Activated CD4-positive, alpha-beta T cell treated with anti-CD3 and anti-CD28 coated beads, Interleukin-2, amount 50 U/mL, for 4 hours (primary cell): ENCODE results near the gene CEP57.
"Not testable (repeated sequence)": the region's sequence is repeated elsewhere in the genome, so short reads cannot be mapped to it uniquely, and the experiment has no call there.

Experiments used
- DNase-seq, 2 experiments: peaks; one replicate each; pipeline ENCODE4 v3.0.0-alpha.2; 2020

The CEP57 gene

DNA sequence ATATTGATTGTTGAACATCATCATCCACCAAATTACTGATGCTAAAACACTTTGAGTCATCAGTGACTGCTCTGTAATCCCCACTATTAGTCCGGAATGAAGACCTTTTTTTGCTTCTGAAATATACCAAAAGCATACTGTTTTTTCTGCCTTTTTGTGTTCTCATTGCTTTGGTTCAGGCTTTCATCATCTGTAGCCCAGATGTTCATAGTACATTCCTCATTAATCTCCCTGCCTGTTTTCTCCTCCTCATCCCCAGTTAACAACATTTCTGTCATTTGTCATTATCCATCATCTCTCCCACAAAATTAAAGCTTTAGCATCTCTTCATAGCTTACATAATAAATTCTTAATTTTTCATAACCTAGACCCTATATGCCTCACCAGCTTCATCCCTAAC is 9.2 kb downstream of the CEP57 start:
- no peak for DNase-seq

DNA sequence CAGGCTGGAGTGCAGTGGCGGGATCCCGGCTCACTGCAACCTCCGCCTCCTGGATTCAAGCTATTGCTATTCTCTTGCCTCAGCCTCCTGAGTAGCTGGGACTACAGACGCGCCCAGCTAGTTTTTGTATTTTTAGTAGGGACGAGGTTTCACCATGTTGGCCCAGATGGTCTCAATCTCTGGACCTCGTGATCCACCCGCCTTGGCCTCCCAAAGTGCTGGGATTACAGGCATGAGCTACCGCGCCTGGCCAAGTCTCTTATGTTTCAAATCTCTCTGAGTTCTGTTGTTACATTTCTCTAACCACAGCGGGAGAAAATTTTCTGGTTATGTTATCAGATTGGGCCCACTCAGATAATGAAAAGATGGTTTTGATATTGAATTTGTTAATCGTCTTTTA is 10.1 kb downstream of the CEP57 start:
- no peak for DNase-seq

DNA sequence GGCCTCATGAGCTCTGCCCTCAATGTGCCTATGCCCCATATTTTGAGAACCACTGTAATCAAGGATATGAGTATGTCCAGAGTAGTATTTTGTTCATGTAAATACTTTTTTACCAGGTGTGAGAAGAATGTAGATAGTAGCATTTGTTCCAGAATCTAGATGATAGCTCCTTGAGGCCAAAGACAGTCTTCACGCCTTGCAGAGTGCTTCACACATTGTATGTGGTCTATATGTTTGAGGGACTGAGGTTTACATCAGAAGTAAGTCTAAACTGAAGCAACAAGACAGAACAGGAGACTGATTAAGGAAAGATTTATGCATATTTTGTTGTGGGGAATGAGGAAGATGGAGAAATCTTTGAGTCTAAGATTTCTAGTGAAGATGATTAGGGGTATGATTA is 12.5 kb downstream of the CEP57 start:
- DNase-seq, result no peak

DNA sequence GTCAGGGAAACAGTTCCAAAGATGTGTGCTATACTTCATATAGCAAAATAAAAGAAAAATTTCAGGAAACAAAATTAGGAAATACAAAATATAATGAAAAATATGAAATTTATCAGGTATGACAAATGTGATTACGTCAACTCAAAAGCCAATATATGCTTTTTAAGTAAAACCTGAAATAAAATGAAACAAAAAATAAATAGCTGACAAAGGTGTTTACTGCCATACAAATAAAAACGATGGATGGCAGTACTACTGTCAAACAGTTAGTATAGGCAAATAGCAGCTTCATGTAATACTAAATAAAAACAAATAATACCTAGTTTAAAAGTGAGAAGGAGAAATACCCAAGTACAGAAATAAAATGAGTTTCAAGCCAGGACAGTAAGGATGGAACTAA is 13.7 kb downstream of the CEP57 start:
- no peak for DNase-seq

DNA sequence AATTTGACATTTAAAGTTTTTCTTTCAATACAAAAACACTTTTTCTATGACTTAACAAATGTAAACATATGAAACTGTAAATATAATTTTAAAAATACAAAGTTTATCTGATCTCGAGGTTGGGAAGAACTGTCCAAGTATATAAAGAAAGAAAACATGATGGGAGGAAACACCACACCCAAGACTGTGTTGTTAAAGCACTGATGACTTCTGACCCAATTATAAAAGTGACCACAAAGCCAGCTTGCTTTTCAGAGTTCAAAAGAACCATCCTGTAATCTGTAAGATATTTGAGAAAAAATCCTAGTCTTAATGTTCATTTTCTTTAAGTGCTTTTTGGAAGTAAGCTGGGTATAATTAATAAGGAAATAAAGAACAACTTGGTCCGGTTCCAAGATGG is 15.6 kb downstream of the CEP57 start:
- DNase-seq, result no peak

DNA sequence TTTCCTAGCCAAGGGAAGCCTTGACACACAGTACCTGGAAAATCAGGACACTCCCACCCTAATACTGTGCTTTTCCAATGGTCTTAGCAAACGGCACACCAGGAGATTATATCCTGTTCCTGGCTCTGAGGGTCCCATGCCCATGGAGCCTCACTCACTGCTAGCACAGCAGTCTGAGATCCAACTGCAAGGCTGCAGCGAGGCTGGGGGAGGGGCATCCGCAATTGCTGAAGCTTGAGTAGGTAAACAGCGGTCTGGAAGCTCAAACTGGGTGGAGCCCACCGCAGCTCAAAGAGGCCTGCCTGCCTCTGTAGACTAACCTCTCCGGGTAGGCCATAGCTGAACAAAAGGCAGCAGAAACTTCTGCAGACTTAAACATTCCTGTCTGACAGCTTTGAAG is 16.2 kb downstream of the CEP57 start:
- DNase-seq, result peak in 1 of 2 experiments; percentile 0

DNA sequence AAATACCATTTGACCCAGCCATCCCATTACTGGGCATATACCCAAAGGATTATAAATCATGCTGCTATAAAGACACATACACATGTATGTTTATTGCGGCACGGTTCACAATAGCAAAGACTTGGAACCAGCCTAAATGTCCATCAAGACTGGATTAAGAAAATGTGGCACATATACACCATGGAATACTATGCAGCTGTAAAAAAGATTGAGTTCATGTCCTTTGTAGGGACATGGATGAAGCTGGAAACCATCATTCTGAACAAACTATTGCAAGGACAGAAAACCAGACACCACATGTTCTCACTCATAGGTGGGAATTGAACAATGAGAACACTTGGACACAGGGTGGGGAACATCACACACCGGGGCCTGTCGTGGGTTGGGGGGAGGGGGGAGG is 20.8 kb downstream of the CEP57 start:
- not testable (repeated sequence) for DNase-seq

DNA sequence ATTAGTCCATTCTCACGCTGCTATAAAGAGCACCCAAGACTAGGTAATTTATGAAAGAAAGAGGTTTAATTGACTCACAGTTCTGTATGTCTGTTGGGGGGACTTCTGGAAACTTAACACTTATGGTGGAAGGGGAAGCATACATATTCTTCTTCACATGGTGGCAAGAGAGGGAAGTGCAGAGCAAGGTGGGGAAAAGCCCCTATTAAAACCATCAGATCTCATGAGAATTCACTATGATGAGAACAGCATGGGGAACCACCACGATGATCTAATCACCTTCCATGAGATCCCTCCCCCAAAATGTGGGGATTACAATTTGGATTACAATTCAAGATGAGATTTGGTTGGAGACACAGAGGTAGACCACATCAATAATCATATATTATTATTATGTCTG is 25.7 kb downstream of the CEP57 start:
- no peak for DNase-seq

DNA sequence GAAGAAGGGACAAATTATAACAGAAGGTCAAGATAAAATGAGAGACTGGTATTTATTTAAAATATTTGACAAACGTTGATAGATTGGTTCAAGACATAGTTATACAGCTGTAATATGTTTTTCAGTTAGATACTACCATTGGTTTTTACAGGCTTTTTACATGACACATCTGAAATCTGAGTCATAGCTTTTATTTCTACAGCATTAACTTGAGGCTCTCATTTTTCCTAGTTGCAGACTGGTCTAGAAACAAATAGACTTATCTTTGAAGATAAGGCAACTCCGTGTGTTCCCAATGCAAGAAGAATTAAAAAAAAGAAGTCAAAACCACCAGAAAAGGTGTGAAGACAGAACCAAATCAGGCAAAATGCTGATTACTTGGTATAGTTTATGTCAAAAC is 31.3 kb downstream of the CEP57 start:
- DNase-seq, result no peak

DNA sequence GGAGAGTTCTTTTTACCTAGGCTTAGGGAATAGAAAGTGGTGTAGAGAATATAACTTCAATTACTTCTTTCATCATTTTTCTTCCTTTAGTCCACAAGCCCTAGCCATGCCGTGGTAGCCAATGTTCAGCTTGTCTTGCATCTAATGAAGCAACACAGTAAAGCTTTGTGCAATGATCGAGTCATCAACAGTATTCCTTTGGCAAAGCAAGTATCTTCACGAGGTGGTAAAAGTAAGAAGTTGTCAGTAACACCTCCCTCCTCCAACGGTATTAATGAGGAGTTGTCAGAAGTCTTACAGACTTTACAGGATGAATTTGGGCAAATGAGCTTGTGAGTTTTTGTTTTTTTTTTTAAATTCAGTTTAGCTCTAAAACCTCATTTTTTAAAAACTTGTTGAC is 37.4 kb downstream of the CEP57 start:
- DNase-seq, result no peak

DNA sequence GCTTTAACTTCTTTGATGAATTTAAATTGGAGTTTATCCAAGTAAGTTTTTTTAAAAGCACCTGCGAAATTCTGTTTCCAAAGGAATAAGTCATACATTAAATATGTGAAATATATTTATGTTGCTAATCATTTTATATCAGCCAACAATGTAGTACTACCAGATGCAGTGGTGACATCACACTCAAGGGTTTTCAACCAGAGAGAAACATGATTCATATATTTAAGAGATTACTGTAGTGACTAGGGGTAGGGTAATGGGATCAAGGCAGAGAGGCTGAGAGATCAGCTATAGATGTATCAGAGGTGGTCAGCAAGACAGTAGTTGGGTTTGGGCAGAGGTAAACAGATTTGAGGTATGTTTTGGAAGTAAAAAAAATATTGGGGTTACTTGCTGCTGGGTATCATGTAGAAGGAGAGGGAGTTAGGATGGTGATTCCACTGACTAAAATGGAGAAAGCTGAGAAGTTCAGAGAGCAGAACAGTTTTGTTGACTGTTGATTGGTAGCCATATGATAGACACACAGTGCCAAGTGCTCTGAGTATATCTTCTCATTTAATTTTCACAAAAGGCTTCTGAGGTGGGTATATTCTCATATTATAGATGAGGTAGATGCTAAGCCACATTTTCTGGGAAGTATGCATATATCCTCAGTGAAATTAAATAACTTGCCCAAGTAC is 39.4 kb downstream of the CEP57 start:
- DNase-seq, result no peak

DNA sequence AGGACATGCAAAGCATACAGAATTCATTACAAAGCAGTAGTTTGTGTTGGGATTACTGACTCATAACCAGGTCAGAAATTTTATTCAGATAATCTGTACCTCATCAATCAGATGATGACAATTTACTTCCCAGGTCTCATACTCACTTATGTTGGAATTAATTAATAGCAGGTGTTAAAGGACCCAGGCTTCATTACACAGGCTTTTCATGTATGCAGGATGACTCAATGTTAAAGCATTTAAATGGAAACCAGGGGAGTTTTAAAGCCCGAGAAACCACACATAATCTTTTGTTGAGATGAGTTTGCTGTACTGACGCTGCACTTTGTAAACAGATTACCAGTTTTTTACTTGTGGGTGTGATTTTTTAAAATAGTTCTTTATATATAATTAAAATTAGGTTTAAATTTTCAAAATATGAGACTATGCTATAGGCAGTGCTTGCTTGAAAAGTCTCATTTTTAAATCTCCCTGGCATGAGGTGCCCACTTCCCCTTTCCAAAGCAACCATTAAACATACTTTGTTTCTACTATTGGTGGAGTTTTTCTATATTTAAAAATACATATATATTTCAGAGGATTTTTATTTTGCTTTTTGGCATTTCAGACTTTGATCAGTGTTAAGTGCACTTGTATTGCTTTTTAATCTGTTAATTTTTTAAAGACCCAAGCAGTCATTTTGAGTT is 41.0 kb downstream of the CEP57 start:
- no peak for DNase-seq

DNA sequence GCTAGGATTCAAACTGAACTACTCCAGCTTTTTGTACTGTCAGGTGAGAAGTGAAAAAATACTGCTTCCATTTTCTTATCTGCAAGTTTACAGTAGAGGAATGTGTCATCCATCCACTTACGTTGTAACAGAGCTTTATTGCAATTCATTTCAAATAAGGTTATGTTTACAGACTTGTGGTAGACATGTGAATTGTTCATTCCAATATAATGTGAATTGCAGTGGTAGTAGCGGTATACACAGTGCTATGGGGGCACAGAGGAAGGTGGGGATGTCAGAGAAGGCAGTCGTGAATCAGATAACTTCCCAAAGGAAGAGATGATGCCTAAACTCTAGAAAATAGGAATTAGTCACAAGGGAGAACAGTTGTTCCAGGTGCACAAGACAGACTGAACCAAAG is 42.5 kb downstream of the CEP57 start:
- DNase-seq, result no peak

DNA sequence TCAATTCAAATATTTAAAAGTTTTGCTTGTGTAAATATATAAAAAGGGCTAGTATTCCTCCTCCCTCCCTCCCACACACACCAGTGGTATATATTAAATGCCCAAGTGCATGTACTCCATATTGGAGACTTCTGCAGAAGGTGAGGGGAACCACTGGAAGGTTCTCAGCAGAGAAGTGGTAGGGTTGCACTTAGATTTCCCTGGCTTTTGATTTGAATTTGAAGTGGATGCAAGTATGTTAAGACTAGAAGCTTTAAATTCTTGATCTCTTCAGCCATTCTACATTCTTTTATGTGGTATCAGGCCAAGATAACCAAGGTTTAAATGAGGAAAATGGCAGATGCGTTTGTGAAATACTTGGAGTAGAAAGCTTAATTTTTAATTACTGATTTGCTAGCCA is 43.1 kb downstream of the CEP57 start:
- DNase-seq, result no peak

DNA sequence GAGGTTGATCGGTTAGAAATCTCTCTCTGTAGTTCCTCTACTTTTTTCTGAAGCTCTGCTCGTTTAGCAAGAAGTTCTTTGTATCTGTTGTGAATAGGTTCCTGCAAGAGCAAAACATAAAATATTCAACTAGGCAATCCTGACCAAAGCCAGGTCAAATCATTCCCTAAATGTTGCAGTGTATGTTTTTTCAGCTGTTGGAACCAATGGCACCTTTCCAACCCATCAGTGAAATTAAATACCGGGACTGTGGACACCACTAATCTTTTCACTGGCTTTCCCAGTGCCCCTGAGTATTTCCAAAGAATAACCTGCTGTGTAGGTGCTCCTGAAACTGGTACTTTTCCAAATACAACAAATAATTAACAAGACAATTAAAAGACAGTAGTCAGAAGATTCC is 45.1 kb downstream of the CEP57 start:
- no peak for DNase-seq

DNA sequence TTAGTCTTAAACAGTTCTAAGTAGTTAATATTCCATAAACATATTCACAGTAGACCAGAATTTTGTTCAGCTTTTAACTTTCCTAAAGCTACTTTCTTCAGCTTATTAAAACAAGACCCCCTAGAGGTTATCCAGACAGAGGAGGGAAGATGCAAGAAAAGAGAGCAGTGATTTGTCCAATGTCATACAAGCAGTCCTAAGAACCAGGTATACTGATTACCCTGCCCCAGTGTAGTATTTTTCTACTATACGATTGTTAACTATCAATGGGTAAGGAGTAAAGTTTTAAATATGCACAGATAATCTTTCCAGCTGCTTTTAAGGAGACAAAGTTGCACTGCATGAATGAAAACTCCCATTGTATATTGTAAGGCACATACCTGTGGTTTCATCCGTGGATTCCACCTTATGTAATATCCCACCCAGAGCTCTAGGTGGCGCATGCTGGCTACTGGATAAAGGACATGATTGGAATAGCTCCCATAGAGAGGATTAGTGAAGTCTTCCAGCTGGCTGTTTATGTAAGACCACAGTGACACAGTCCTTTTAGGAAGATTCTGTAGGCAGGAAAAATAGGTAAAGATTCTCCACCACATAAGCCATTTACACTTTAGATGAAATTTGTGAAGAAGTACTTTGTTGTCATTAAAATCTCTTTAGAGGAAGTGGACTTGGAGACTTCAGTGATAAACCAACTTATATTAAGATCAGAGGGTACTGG is 45.6 kb downstream of the CEP57 start:
- peak; percentile 48 to 52 for DNase-seq

DNA sequence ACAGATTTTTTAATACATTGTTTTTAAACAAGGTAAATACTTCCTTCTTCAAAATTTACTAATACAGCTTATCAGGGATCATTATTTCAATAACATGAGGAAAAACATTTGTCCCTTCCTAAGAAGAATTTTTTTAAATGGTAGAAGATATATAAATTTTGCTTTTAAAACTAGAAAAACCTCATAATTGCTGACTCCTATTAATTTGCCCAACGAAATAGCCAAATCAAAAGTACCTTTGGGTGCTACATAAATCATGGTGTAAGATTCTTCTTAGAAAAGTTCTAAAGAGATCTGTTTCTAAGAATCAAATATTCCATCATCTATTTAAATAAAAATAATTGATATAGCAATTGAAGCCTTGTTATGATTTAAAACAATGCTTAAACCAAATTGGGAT is 54.9 kb downstream of the CEP57 start:
- no peak for DNase-seq

DNA sequence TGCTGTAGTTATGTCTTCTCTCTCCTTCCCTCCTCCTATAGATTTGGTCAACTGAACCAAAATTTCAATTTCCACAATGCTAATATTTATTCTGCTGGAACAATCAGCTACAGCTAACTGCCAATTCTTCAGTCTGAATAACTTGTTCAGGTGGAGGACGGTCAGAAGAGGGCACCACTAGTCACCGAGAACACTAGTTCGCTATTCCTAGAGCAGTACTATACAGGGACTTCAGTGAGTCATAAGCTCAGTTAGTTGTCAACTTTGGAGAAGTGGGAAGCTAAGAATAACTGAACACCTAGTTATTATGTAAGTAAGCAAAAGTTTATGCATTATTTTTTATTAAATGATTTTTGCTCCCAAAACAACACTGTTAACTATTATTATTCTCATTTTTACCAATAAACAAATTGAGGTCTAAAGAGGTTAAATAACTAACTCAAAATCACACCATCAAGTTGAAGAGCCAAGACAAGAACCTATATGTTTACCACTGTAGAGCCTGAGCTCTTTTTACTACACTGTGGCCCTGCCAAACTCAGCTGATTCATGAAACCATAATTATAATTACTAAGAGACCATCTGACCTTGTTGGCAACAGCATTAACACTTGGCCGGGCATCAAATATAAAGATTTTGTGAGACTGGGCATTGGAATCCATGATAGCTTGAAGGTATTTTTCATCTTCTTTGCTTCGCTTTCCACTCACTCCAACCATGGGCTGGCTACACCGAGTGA is 59.0 kb downstream of the CEP57 start:
- DNase-seq, result peak; percentile 19 to 27

DNA sequence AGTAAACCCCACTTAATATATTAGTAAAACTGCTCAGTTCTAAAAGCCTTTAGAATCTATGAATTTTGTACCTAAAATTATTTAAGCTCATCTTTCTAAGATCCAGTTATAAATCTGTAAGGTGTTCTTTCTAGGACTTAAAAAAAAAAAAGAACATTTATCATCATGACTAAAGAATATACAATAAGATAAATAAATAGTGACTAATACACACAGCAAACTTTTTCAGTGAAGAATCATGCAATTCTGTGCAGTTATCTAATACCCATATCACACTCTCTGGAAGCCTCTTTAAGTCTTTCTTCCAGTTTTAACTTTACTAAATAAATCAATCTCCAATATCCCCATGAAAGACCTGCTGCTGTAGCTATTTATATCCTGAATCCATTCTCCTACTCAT is 59.8 kb downstream of the CEP57 start:
- DNase-seq, result no peak

DNA sequence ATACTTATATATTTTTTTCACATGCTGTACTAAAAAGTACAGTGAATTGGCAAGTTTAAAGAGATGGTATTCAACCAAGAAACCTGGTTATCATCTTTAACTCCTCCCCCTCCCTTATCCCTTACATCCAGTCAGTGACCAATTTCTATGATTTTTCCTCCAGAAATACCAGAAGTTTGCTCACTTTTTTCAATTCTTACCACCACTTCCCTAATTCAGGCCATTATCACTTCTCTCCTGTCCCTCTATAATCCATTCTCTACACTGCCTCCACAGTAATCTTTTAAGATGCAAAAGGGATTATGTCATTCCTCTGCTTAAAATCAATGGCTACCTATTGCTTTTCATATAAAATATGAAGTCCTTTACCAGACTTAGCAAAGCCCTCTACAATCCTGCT is 62.8 kb downstream of the CEP57 start:
- no peak for DNase-seq

DNA sequence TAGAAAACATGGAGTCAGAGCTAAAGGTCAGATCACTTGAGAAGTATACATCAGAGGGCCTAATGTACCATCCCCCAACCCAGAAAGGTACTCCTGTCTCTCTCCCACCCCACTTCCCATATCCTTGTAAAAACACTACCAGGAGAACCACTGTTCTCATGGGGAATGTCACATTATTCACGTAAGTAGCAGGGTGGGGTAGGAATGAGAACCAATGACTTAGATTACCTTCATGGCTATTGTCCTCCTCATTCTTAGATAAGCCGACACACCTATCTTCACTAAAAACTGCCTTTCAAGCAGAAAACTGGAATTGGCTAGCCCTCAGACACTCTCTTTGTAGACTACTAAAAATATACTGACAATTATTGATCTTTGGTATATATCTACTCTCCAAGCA is 63.6 kb downstream of the CEP57 start:
- no peak for DNase-seq

DNA sequence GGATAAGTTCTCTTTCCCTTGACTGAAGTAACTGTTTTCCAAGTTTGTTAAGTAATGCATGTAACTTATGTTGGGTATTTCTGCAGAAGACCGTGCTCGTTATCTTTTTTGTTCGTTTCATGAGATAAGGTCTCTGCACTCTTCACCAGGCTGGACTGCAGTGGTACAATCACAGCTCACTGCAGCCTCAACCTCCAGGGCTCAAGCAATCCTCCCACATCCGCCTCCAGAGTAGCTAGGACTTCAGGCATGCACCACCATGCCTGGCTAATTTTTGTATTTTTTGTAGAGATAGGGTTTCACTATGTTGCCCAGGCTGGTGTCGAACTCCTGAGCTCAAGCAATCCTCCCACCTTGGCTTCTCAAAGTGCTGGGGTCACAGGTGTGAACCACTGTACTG is 64.1 kb downstream of the CEP57 start:
- not testable (repeated sequence) for DNase-seq

DNA sequence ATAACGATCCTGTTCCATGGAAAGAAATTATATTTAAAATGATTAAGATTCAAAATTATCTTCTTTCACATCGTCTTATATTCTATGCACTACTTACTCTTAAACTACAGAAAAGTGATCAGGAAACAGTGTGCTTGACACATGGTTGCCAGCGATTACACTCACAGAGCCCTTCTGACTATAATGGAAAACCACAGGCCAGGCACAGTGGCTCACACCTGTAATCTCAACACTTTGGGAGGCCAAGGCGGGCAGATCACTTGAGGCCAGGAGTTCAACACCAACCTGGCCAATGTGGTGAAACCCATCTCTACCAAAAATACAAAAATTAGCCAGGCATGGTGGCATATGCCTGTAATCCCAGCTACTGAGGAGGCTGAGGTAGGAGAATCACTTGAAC is 69.7 kb downstream of the CEP57 start:
- not testable (repeated sequence) for DNase-seq
